Epithelial cell of proximal tubule (primary cell): ENCODE results near the gene TNFRSF14. TPM values are rescaled to one million over a fixed set of nuclear protein-coding genes. Genes with fewer than 3 reads are reported as not detected.

Experiments
- DNase-seq: peaks from one replicate; pipeline ENCODE4 v3.0.0-alpha.2; 2011; ENCODE audit warnings: low read depth
- H3K4me3 ChIP-seq: 2 replicates; pipeline ENCODE4 v1.5.1; 2011; ENCODE audit warnings: low read depth, mild to moderate bottlenecking, low read length
- CTCF ChIP-seq: conservative IDR thresholded peaks from 2 replicates; pipeline ENCODE4 v1.5.1; 2012; ENCODE audit warnings: low read depth, mild to moderate bottlenecking, low read length
- total RNA-seq: library from RNA; depleted of rRNA; stranded (reverse); fragments of >200 nt; gene quantifications from 2 replicates; pipeline ENCODE4 v1.2.3, GENCODE V29; 2015

Gene TNFRSF14
- total RNA-seq, 1 donor from 2014 or later: 5.8 TPM

GRCh38 chr1:2595812-2596529 is 39.8 kb downstream of the TNFRSF14 start:
- TF ChIP-seq CTCF: no peak

GRCh38 chr1:2596530-2597333 is 40.6 kb downstream of the TNFRSF14 start:
- DNase-seq: no peak
- no peak overlapping the region for H3K4me3 ChIP-seq
- TF ChIP-seq CTCF: no peak

More at GRCh38 chr1:2595812-2596529, 39.8 kb downstream of the TNFRSF14 start:
- DNase-seq: no peak
- H3K4me3 ChIP-seq: no peak overlapping the region

- DNase-seq: no peak
- TF ChIP-seq CTCF: no peak
- H3K4me3 ChIP-seq: no peak overlapping the region
These were observed 41.5 kb downstream of the TNFRSF14 start for GRCh38 chr1:2597441-2598328.

GRCh38 chr1:2598329-2598931 is 42.3 kb downstream of the TNFRSF14 start:
- H3K4me3 ChIP-seq: no peak overlapping the region
- no peak for TF ChIP-seq CTCF
- DNase-seq: no peak

- no peak overlapping the region for H3K4me3 ChIP-seq
- no peak for DNase-seq
- no peak for TF ChIP-seq CTCF
These were observed 45.6 kb downstream of the TNFRSF14 start for GRCh38 chr1:2601721-2602303.

- no peak overlapping the region for H3K4me3 ChIP-seq
- no peak for DNase-seq
- TF ChIP-seq CTCF: no peak
These were observed 46.2 kb downstream of the TNFRSF14 start for GRCh38 chr1:2602311-2602835.
